ENCODE data around the gene PLEKHH1. TPM values are rescaled to one million over a fixed set of nuclear protein-coding genes. Genes with fewer than 3 reads are reported as not detected.
A peak's percentile ranks its signal among the peaks of the same experiment; 100 is the strongest.

PLEKHH1 gene
- total and polyA plus RNA-seq, 2 of the 8 experiments (the other 6 are each of a cell fraction or from before 2014, with no cell fraction given), result 28.3 to 33.3 TPM

DNA sequence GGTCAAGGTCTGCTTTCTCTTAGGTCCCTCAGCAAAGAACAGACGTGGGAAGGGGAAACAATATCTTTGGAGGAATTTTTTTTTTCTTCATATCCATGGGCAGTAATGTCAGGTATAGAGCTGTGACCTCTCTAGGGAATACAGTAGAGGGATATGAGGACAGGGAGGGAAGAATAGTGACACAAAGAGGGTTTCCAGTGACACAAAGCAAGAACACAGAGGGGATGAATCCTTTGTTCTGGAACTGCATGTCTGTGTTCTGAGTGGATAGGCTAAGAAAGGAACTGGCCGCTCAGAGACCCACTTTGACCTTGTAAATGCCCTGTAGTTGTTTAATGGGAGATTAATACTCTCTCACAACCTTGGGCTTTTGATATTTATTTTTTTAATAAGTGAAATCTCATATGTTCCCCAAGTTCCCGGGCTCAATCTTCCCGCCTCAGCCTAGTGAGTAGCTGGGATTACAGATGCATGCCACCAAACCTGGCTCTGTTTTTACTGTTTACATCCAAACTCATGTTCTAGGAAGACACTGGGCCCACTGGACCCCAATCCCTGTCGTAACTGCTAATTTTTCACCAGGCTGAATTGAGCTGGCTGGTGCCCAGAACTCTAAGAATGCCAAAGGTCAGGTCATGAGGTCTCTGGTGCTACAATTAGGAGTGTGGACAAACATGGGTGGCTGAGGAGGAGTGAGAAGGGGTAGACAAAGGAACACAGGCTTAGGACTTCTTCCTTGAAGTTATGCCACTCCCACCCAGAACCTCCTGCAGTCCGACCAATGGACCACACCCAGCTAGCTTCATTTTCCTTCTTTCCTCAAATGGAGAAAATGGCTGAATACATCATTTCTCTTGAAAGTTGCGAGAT is 9.1 kb upstream of the PLEKHH1 start:
- H2BK120ac ChIP-seq (replicated peaks; ENCODE audit: low read depth, low read length), result no peak overlapping the region
- CTCF ChIA-PET (ENCODE audit: partially characterized antibody), result interaction anchor here (1.0 to 43.6 kb wide), 8 partner anchors 10 to 120 kb away, joined by 3 to 924 read pairs (median 8); no protein-coding TSS in a partner anchor

More for the DNA sequence above, 9.1 kb upstream of the PLEKHH1 start:
- DNase-seq (ENCODE audit: low read depth in 1 of 2, low spot score in 2 of 2) (no peak), FAIRE-seq (no peak)
- H3K23ac ChIP-seq (ENCODE audit: insufficient read length), result no peak overlapping the region
- H3K36me3 ChIP-seq (ENCODE audit: control insufficient read depth in 2 of 4, insufficient read depth in 4 of 4, low read length in 3 of 4), result no peaks in the 10 kb centered on the region
- no peak overlapping the region for H3K4me3 ChIP-seq (ENCODE audit: extremely low read depth in 1 of 4, insufficient read depth in 2 of 4, low read depth in 3 of 4, low read length in 4 of 4)
- no peak overlapping the region for H2BK12ac ChIP-seq (ENCODE audit: low read depth, low read length)
- H3K14ac ChIP-seq (ENCODE audit: insufficient read length), result no peak overlapping the region
- no peak for TF ChIP-seq POLR2AphosphoS5 (IDR thresholded peaks at IDR 0.05; ENCODE audit: low read depth, low read length)
- TF ChIP-seq CHD1 (IDR thresholded peaks at IDR 0.05; ENCODE audit: low read depth, low read length), result no peak
- no peak overlapping the region for H2BK20ac ChIP-seq (ENCODE audit: low read length)
- no peaks in the 10 kb centered on the region for H3K79me2 ChIP-seq (ENCODE audit: control insufficient read depth in 1 of 2, insufficient read depth in 2 of 2, low read length in 2 of 2)
- H3K4ac ChIP-seq (replicated peaks; ENCODE audit: insufficient read length, low read depth, low read length), result no peak overlapping the region
- no peak overlapping the region for H4K8ac ChIP-seq (ENCODE audit: extremely low read depth, insufficient read depth, low read length)
- H3K9ac ChIP-seq (replicated peaks in 1 of 4; ENCODE audit: extremely low read depth in 1 of 4, low read depth in 3 of 4, low read length in 3 of 4), result no peak overlapping the region
- no peaks in the 10 kb centered on the region for H3K9me3 ChIP-seq (ENCODE audit: insufficient read depth in 2 of 2, low read depth in 1 of 2, low read length in 1 of 2)
- H3K27ac ChIP-seq (ENCODE audit: low read depth, low read length), result no peak overlapping the region
- H3K18ac ChIP-seq (ENCODE audit: extremely low read depth, low read length), result no peak overlapping the region
- H3K23me2 ChIP-seq (ENCODE audit: low read depth, low read length), result no peaks in the 10 kb centered on the region
- peaks cover 0 to 3% (median 0%) of the 10 kb centered on the region in 4 experiments; a peak in 2 of 7 replicates for H3K27me3 ChIP-seq (replicated peaks in 1 of 4; ENCODE audit: control insufficient read depth in 3 of 4, extremely low read depth in 1 of 4, insufficient read depth in 3 of 4, low read length in 3 of 4)
- POLR2A ChIA-PET (ENCODE audit: partially characterized antibody), result interaction anchor here (0.7 to 1.1 kb wide), 2 partner anchors 9 to 18 kb away, joined by 3 to 4 read pairs; partner anchors contain the start of gene PLEKHH1
- 88% methylated on average over 7 of the region's 7 CpGs; no CpG with 5 or more reads in 1 of the 2 experiments for whole genome bisulfite sequencing, 2 experiments (ENCODE audit: extremely low coverage in 1 of 2, insufficient coverage in 1 of 2, insufficient read length in 1 of 2, insufficient replicate concordance in 2 of 2, low coverage in 1 of 2, low lambda C conversion rate in 2 of 2, missing lambda C conversion rate in 1 of 2)
- no peak overlapping the region for H3K56ac ChIP-seq (replicated peaks; ENCODE audit: insufficient read length, low read depth, low read length)
- no peak overlapping the region for H4K5ac ChIP-seq (ENCODE audit: insufficient read length, low read depth, low read length)
- no peak overlapping the region for H4K91ac ChIP-seq (replicated peaks; ENCODE audit: insufficient read length, low read length)
- no peak overlapping the region for H2AK5ac ChIP-seq (ENCODE audit: low read depth, low read length)
- no peaks in the 10 kb centered on the region for H3K79me1 ChIP-seq (ENCODE audit: low read depth, low read length)
- H3K4me1 ChIP-seq (replicated peaks in 1 of 4; ENCODE audit: control insufficient read depth in 3 of 4, insufficient read depth in 4 of 4, low read length in 3 of 4), result no peaks in the 10 kb centered on the region; a peak in 1 of 7 replicates
- H2BK5ac ChIP-seq (ENCODE audit: low read depth, low read length), result no peak overlapping the region
- no peak overlapping the region for H2BK15ac ChIP-seq (ENCODE audit: low read length)
- 0 out of 2 replicates have a peak overlapping the region, but pooled peaks have one; percentile 17 for H2AFZ ChIP-seq (ENCODE audit: low read length)
- H3K4me2 ChIP-seq (ENCODE audit: insufficient read depth in 1 of 2, low read depth in 2 of 2, low read length in 2 of 2), result no peak overlapping the region
- no peaks in the 10 kb centered on the region for H4K20me1 ChIP-seq (replicated peaks in 1 of 2; ENCODE audit: control insufficient read depth in 1 of 2, insufficient read depth in 2 of 2, low read length in 2 of 2)
